ENCODE measurements around the gene SLC39A8. TPM values are rescaled to one million over a fixed set of nuclear protein-coding genes. Genes with fewer than 3 reads are reported as not detected.
A peak's percentile ranks its signal among the peaks of the same experiment; 100 is the strongest.
"Not testable (repeated sequence)": the region's sequence is repeated elsewhere in the genome, so short reads cannot be mapped to it uniquely, and the experiment has no call there.

Gene SLC39A8
- total RNA-seq, 6 experiments from 2014 or later: 19.4 to 24.7 (median 23.3) TPM

DNA sequence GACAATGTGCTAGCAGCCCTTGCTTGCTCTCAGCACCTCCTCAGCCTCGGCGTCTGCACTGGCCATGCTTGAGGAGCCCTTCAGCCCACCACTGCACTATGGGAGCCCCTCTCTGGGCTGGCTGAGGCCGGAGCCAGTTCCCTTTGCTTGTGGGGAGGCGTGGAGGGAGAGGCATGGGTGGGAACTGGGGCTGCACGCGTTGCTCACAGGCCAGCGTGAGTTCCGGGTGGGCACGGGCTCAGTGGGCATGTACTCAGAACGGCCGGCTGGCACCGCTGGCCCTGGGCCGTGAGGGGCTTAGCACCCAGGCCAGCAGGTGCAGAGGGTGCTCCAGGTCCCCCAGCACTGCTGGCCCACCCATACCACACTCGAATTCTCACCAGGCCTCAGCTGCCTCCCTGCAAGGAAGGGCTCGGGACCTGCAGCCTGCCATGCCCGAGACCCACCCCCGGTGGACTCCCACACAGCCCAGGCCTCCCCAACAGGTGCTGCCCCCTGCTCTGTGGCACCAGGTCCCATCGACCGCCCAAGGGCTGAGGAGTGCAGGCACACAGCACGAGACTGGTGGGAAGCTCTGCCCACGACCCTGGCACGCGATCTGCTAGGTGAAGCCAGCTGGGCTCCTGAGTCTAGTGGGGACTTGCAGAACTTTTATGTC lies 100.3 kb downstream of the SLC39A8 start:
- H3K36me3 ChIP-seq: no peaks in the 10 kb centered on the region
- no peak for TF ChIP-seq POLR2A (IDR thresholded peaks at IDR 0.05)
- TF ChIP-seq, protein P1, sequence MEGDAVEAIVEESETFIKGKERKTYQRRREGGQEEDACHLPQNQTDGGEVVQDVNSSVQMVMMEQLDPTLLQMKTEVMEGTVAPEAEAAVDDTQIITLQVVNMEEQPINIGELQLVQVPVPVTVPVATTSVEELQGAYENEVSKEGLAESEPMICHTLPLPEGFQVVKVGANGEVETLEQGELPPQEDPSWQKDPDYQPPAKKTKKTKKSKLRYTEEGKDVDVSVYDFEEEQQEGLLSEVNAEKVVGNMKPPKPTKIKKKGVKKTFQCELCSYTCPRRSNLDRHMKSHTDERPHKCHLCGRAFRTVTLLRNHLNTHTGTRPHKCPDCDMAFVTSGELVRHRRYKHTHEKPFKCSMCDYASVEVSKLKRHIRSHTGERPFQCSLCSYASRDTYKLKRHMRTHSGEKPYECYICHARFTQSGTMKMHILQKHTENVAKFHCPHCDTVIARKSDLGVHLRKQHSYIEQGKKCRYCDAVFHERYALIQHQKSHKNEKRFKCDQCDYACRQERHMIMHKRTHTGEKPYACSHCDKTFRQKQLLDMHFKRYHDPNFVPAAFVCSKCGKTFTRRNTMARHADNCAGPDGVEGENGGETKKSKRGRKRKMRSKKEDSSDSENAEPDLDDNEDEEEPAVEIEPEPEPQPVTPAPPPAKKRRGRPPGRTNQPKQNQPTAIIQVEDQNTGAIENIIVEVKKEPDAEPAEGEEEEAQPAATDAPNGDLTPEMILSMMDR (IDR thresholded peaks at IDR 0.05): no peak
- H3K27ac ChIP-seq: no peak overlapping the region
- WGBS (ENCODE audit: insufficient coverage, low coverage, low lambda C conversion rate, missing lambda C conversion rate): no CpG with 5 or more reads among the region's 23 CpGs
- intact Hi-C loops (cut with DNase I): no loop called here
- no peaks in the 10 kb centered on the region for H3K4me1 ChIP-seq
- H3K9me3 ChIP-seq: no peaks in the 10 kb centered on the region
- H3K4me3 ChIP-seq: no peak overlapping the region
- H3K27me3 ChIP-seq: no peaks in the 10 kb centered on the region
- ATAC-seq (no peak), DNase-seq (no peak)

DNA sequence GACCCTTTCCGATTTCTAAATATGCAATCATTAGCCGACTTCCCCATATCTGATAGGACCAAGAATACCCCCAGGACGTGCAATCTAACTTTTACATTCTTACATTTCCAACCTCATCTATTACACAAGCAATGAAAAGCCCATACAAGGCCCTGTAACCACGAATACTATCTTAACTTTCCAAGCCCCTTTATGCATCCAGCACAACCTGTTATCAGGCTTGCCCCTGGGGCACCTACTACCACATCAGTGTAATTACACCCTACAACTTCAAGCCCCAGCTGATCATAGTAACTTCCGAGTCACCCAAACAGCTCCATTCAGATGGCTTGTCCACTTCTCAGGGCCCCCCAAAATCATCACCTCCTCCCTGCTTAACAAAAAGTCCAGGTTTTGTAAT lies 102.0 kb downstream of the SLC39A8 start:
- 56% methylated on average over 5 of the region's 5 CpGs for WGBS (ENCODE audit: insufficient coverage, low coverage, low lambda C conversion rate, missing lambda C conversion rate)
- intact Hi-C loops (cut with DNase I): not testable (repeated sequence)

DNA sequence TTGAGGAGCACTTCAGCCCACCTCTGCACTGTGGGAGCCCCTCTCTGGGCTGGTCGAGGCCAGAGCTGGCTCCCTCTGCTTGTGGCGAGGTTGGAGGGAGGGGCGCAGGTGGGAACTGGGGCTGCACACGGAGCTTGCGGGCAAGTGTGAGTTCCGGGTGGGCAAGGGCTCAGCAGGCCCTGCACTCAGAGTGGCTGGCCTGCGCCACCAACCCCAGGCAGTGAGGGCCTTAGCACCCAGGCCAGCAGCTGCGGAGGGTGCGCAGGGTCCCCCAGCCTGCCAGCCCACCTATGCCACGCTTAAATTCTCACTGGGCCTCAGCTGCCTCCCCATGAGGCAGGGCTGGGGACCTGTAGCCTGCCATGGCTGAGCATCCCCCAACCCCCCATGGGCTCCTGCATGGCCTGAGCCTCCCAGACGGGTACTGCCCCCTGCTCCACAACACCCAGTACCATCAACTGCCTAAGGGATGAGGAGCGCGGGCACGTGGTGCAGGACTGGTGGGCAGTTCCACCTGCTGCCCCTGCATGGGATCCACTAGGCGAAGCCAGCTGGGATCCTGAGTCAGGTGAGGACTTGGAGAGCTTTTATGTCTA lies 110.9 kb downstream of the SLC39A8 start:
- DNase-seq (no peak), ATAC-seq (peak in 1 of 4 donors; percentile 21)
- Histone ChIP-seq H3K9me3 (no peaks in the 10 kb centered on the region), H3K27me3 (no peaks in the 10 kb centered on the region), H3K27ac (no peak overlapping the region), H3K36me3 (no peaks in the 10 kb centered on the region), H3K4me1 (no peaks in the 10 kb centered on the region), H3K4me3 (no peak overlapping the region)
- TF ChIP-seq, protein P1 (IDR thresholded peaks at IDR 0.05): no peak
- TF ChIP-seq POLR2A (IDR thresholded peaks at IDR 0.05): no peak
- 83% methylated on average over 1 of the region's 15 CpGs for WGBS (ENCODE audit: insufficient coverage, low coverage, low lambda C conversion rate, missing lambda C conversion rate)
- intact Hi-C loops (cut with DNase I): no loop called here

More for the DNA sequence above, 102.0 kb downstream of the SLC39A8 start:
- not testable (repeated sequence) for H3K4me3 ChIP-seq, H3K27ac ChIP-seq, H3K36me3 ChIP-seq, H3K27me3 ChIP-seq, ATAC-seq, H3K9me3 ChIP-seq, DNase-seq, H3K4me1 ChIP-seq

DNA sequence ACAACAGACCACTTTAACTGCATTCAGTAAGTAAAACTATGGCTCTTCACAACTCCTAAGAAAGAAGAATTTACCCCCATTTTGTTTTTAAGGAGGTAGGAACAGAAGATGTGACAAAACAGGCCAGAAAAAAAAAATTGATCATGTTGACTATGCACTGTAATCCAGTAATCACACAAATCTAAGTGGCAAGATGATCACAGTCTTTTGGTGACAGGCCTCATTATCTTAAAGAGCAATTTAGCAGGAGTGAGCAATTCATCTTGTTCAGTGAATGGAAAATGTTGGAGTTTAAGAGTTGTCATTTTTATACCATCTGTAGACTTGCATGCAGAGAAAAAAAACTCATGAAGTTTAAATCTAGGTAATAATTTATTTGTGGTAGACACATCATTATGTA lies 115.1 kb downstream of the SLC39A8 start:
- ATAC-seq: no peak
- no peak for DNase-seq
- H3K27me3 ChIP-seq: no peaks in the 10 kb centered on the region
- no peaks in the 10 kb centered on the region for H3K9me3 ChIP-seq
- H3K36me3 ChIP-seq: no peaks in the 10 kb centered on the region
- no peak for TF ChIP-seq POLR2A (IDR thresholded peaks at IDR 0.05)
- TF ChIP-seq, protein P1 (IDR thresholded peaks at IDR 0.05): no peak
- H3K27ac ChIP-seq: no peak overlapping the region
- H3K4me3 ChIP-seq: no peak overlapping the region
- H3K4me1 ChIP-seq: no peaks in the 10 kb centered on the region
- intact Hi-C loops (cut with DNase I): no loop called here

DNA sequence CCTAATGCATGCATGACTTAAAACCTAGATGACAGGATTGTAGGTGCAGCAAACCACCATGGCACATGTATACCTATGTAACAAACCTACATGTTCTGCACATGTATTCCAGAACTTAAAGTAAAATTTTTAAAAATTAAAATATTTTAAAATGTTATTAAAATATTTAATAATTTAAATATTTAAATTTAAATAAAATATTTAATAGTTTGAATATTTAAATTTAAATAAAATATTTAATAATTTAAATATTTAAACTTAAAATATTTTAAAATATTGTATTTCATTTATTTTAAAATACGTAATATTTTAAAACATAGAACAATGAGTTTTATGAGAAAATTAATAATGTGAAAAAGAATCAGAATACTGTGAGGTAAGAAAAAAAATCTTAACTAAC lies 117.9 kb downstream of the SLC39A8 start:
- no peak for DNase-seq
- Histone ChIP-seq H3K27me3 (no peaks in the 10 kb centered on the region), H3K27ac (no peak overlapping the region), H3K9me3 (no peaks in the 10 kb centered on the region), H3K4me3 (no peak overlapping the region), H3K4me1 (no peaks in the 10 kb centered on the region), H3K36me3 (no peaks in the 10 kb centered on the region)
- 90% methylated on average over 1 of the region's 1 CpG for WGBS (ENCODE audit: insufficient coverage, low coverage, low lambda C conversion rate, missing lambda C conversion rate)
- intact Hi-C loops (cut with DNase I): no loop called here
- ATAC-seq: no peak
- TF ChIP-seq, protein P1 (IDR thresholded peaks at IDR 0.05): no peak
- no peak for TF ChIP-seq POLR2A (IDR thresholded peaks at IDR 0.05)

Measured in right lobe of liver (tissue), 6 donors.